H1 (cell line): ENCODE measurements around the gene OXCT2. TPM values are rescaled to one million over a fixed set of nuclear protein-coding genes. Genes with fewer than 3 reads are reported as not detected.

ENCODE experiments used
- CTCF ChIA-PET: fragments of 300-600 bp; sonication (Branson Sonifier 250); formaldehyde crosslinking; loops from one replicate; lab custom pipeline; 2021; ENCODE audit not compliant: partially characterized antibody; lab: Charles Lee
- POLR2A ChIA-PET: fragments of 300-600 bp; sonication (Branson Sonifier 250); formaldehyde crosslinking; loops from one replicate; lab custom pipeline; 2021; ENCODE audit warnings: inconsistent platforms; ENCODE audit not compliant: partially characterized antibody; lab: Charles Lee
- DNase-seq, 2 experiments: peaks; one replicate each; pipeline versions ENCODE4 v3.0.0 to v3.0.0-alpha.2; 2010 to 2022; ENCODE audit warnings: low spot score in 2 of 2, low read depth in 1 of 2, mixed read lengths in 1 of 2
- FAIRE-seq: peaks from 2 replicates; lab custom pipeline; 2011; peaks lifted over from hg19 to GRCh38; lab: Jason Lieb, UNC
- H2AFZ ChIP-seq: 2 replicates; pipeline ENCODE4 v1.8.1; 2012; ENCODE audit warnings: low read length, inconsistent platforms
- H2AK5ac ChIP-seq: 2 replicates; pipeline ENCODE4 v1.6.1; 2013; ENCODE audit warnings: low read depth, low read length
- H2BK120ac ChIP-seq: replicated peaks from 2 replicates; pipeline ENCODE3; 2013; ENCODE audit warnings: low read depth, low read length, inconsistent platforms
- H2BK12ac ChIP-seq: 2 replicates; pipeline ENCODE4 v1.6.1; 2013; ENCODE audit warnings: low read depth, low read length
- H2BK15ac ChIP-seq: 2 replicates; pipeline ENCODE4 v1.6.1; 2013; ENCODE audit warnings: low read length
- H2BK20ac ChIP-seq: 2 replicates; pipeline ENCODE4 v1.6.1; 2013; ENCODE audit warnings: low read length
- H2BK5ac ChIP-seq: 2 replicates; pipeline ENCODE4 v1.6.1; 2013; ENCODE audit warnings: low read depth, low read length
- H3K14ac ChIP-seq: 2 replicates; pipeline ENCODE4 v1.6.1; 2013; ENCODE audit warnings: inconsistent platforms; ENCODE audit not compliant: insufficient read length
- H3K18ac ChIP-seq: 2 replicates; pipeline ENCODE4 v1.6.1; 2013; ENCODE audit warnings: low read length; ENCODE audit errors: extremely low read depth
- H3K23ac ChIP-seq: 2 replicates; pipeline ENCODE4 v1.6.1; 2013; ENCODE audit warnings: inconsistent platforms; ENCODE audit not compliant: insufficient read length
- H3K23me2 ChIP-seq: 2 replicates; pipeline ENCODE4 v1.6.1; 2013; ENCODE audit warnings: low read depth, low read length
- H3K27ac ChIP-seq: 2 replicates; pipeline ENCODE4 v1.6.1; 2011; ENCODE audit warnings: low read depth, low read length, inconsistent platforms
- H3K27me3 ChIP-seq, 4 experiments: replicated peaks in 1 of 4; 1 replicate in 1 of 4; 2 replicates in 3 of 4; pipeline versions ENCODE4 v1.6.1 to v1.8.1; 2011 to 2013; ENCODE audit warnings: low read length in 3 of 4, mild to moderate bottlenecking in 3 of 4, inconsistent platforms in 2 of 4, mixed read lengths in 2 of 4, moderate library complexity in 1 of 4; ENCODE audit not compliant: control insufficient read depth in 3 of 4, insufficient read depth in 3 of 4; ENCODE audit errors: extremely low read depth in 1 of 4
- H3K36me3 ChIP-seq, 4 experiments: 2 replicates each; pipeline versions ENCODE4 v1.6.1 to v1.8.1; 2011 to 2013; ENCODE audit warnings: mild to moderate bottlenecking in 4 of 4, low read length in 3 of 4, moderate library complexity in 2 of 4, control low read depth in 1 of 4, inconsistent platforms in 1 of 4; ENCODE audit not compliant: insufficient read depth in 4 of 4, control insufficient read depth in 2 of 4
- H3K4ac ChIP-seq: replicated peaks from 2 replicates; pipeline ENCODE3; 2013; ENCODE audit warnings: low read length, low read depth, mixed read lengths, inconsistent platforms; ENCODE audit not compliant: insufficient read length
- H3K4me1 ChIP-seq, 4 experiments: replicated peaks in 1 of 4; 1 replicate in 1 of 4; 2 replicates in 3 of 4; pipeline versions ENCODE4 v1.6.1 to v1.8.1; 2011 to 2013; ENCODE audit warnings: low read length in 3 of 4, inconsistent platforms in 2 of 4, mixed read lengths in 1 of 4; ENCODE audit not compliant: insufficient read depth in 4 of 4, control insufficient read depth in 3 of 4
- H3K4me2 ChIP-seq, 2 experiments: 2 replicates each; pipeline versions ENCODE4 v1.6.1 to v1.8.1; 2011 to 2013; ENCODE audit warnings: low read depth in 2 of 2, low read length in 2 of 2, control low read depth in 1 of 2, inconsistent platforms in 1 of 2, mild to moderate bottlenecking in 1 of 2; ENCODE audit not compliant: insufficient read depth in 1 of 2
- H3K4me3 ChIP-seq, 4 experiments: fragments of 200-600, 300-600 bp in 1 of 4; sonication (generic), shearing (Covaris generic), sonication (Bioruptor Twin) in 1 of 4; 2 replicates each; pipeline versions ENCODE4 v1.5.1 to v1.8.1; 2011 to 2016; ENCODE audit warnings: low read length in 4 of 4, low read depth in 3 of 4, control low read depth in 2 of 4, inconsistent platforms in 2 of 4, mild to moderate bottlenecking in 2 of 4, mixed read lengths in 1 of 4, moderate library complexity in 1 of 4; ENCODE audit not compliant: insufficient read depth in 2 of 4; ENCODE audit errors: extremely low read depth in 1 of 4
- H3K56ac ChIP-seq: replicated peaks from 2 replicates; pipeline ENCODE3; 2013; ENCODE audit warnings: low read depth, mild to moderate bottlenecking, mixed read lengths, low read length, inconsistent platforms; ENCODE audit not compliant: insufficient read length
- H3K79me1 ChIP-seq: 2 replicates; pipeline ENCODE4 v1.6.1; 2013; ENCODE audit warnings: low read depth, low read length, control low read depth
- H3K79me2 ChIP-seq, 2 experiments: 2 replicates each; pipeline versions ENCODE4 v1.6.1 to v1.8.1; 2012 to 2013; ENCODE audit warnings: low read length in 2 of 2, mild to moderate bottlenecking in 2 of 2, inconsistent platforms in 1 of 2; ENCODE audit not compliant: insufficient read depth in 2 of 2, control insufficient read depth in 1 of 2
- H3K9ac ChIP-seq, 4 experiments: replicated peaks in 1 of 4; 1 replicate in 1 of 4; 2 replicates in 3 of 4; pipeline versions ENCODE4 v1.6.1 to v1.8.1; 2011 to 2013; ENCODE audit warnings: low read depth in 3 of 4, low read length in 3 of 4, control low read depth in 2 of 4, mild to moderate bottlenecking in 2 of 4, moderate library complexity in 2 of 4, inconsistent platforms in 1 of 4; ENCODE audit errors: extremely low read depth in 1 of 4
- H3K9me3 ChIP-seq, 2 experiments: 2 replicates each; pipeline versions ENCODE4 v1.6.1 to v1.8.1; 2012 to 2013; ENCODE audit warnings: mild to moderate bottlenecking in 2 of 2, moderate library complexity in 2 of 2, control low read depth in 1 of 2, inconsistent platforms in 1 of 2, low read depth in 1 of 2, low read length in 1 of 2, mixed read lengths in 1 of 2; ENCODE audit not compliant: insufficient read depth in 2 of 2
- H4K20me1 ChIP-seq, 2 experiments: replicated peaks in 1 of 2; 2 replicates each; pipeline versions ENCODE3 to v1.8.1; 2011 to 2013; ENCODE audit warnings: inconsistent platforms in 2 of 2, low read length in 2 of 2, mild to moderate bottlenecking in 1 of 2; ENCODE audit not compliant: insufficient read depth in 2 of 2, control insufficient read depth in 1 of 2
- H4K5ac ChIP-seq: 2 replicates; pipeline ENCODE4 v1.6.1; 2013; ENCODE audit warnings: low read length, low read depth, mixed read lengths, inconsistent platforms; ENCODE audit not compliant: insufficient read length
- H4K8ac ChIP-seq: 2 replicates; pipeline ENCODE4 v1.8.0; 2013; ENCODE audit warnings: mild to moderate bottlenecking, moderate library complexity, low read length, inconsistent platforms; ENCODE audit not compliant: insufficient read depth; ENCODE audit errors: extremely low read depth
- H4K91ac ChIP-seq: replicated peaks from 2 replicates; pipeline ENCODE3; 2013; ENCODE audit warnings: low read length, mixed read lengths, inconsistent platforms; ENCODE audit not compliant: insufficient read length
- ASH2L ChIP-seq: fragments of 200-600, 300-600 bp; sonication (generic); IDR thresholded peaks from one replicate; pipeline ENCODE4 v1.7.1; 2017; ENCODE audit warnings: low read length
- ATF3 ChIP-seq: IDR thresholded peaks from 2 replicates; pipeline ENCODE4 v1.6.1; 2011; ENCODE audit warnings: low read depth, mild to moderate bottlenecking, low read length; ENCODE audit not compliant: insufficient read depth
- BACH1 ChIP-seq: IDR thresholded peaks from 2 replicates; pipeline ENCODE4 v1.6.1; 2012; ENCODE audit warnings: low read length, improper control_type of control experiment
- CBX5 ChIP-seq: fragments of 300-800, 300-1000 bp; sonication (generic); IDR thresholded peaks from 2 replicates; pipeline ENCODE4 v1.7.1; 2016; ENCODE audit warnings: antibody characterized with exemption, low read length, low read depth
- CHD1 ChIP-seq: IDR thresholded peaks from 2 replicates; pipeline ENCODE4 v1.6.1; 2012; ENCODE audit warnings: low read depth, low read length, improper control_type of control experiment
- EP300 ChIP-seq, 2 experiments: IDR thresholded peaks; 1 replicate in 1 of 2; 2 replicates in 1 of 2; pipeline ENCODE4 v1.6.1; 2011 to 2012; ENCODE audit warnings: low read depth in 2 of 2, low read length in 2 of 2, mild to moderate bottlenecking in 2 of 2, borderline replicate concordance in 1 of 2, inconsistent platforms in 1 of 2, moderate library complexity in 1 of 2
- JUN ChIP-seq: IDR thresholded peaks from 2 replicates; pipeline ENCODE4 v1.6.1; 2011; ENCODE audit warnings: low read depth, mild to moderate bottlenecking, improper control_type of control experiment, low read length
- KDM4A ChIP-seq: IDR thresholded peaks from one replicate; pipeline ENCODE4 v1.7.1; 2012; ENCODE audit warnings: low read depth, mild to moderate bottlenecking, moderate library complexity, low read length, inconsistent platforms; ENCODE audit not compliant: severe bottlenecking
- RBBP5 ChIP-seq: IDR thresholded peaks from 2 replicates; pipeline ENCODE4 v1.7.1; 2012; ENCODE audit warnings: low read depth, mild to moderate bottlenecking, inconsistent platforms, low read length, moderate library complexity, borderline replicate concordance
- RNF2 ChIP-seq: fragments of 200-900, 300-1000 bp; sonication (generic); IDR thresholded peaks from 2 replicates; pipeline ENCODE4 v1.7.1; 2016; ENCODE audit warnings: borderline replicate concordance, low read depth, mild to moderate bottlenecking, antibody characterized with exemption, low read length; ENCODE audit not compliant: poor library complexity, severe bottlenecking; ENCODE audit errors: missing control alignments
- RXRA ChIP-seq: IDR thresholded peaks from 2 replicates; pipeline ENCODE4 v1.6.1; 2011; ENCODE audit warnings: low read depth, mild to moderate bottlenecking, low read length, moderate library complexity; ENCODE audit not compliant: insufficient read depth
- SRF ChIP-seq: IDR thresholded peaks from 2 replicates; pipeline ENCODE4 v1.6.1; 2011; ENCODE audit warnings: mild to moderate bottlenecking, low read depth, low read length, moderate library complexity
- TBP ChIP-seq: IDR thresholded peaks from 2 replicates; pipeline ENCODE4 v1.6.1; 2011; ENCODE audit warnings: low read depth, low read length, improper control_type of control experiment
- ZNF274 ChIP-seq: IDR thresholded peaks from 2 replicates; pipeline ENCODE4 v1.7.0; 2012; ENCODE audit warnings: low read length, borderline replicate concordance; ENCODE audit errors: extremely low read depth
- WGBS, 2 experiments: shearing (Covaris generic) in 1 of 2; methylation state at CpG; one replicate each; pipeline versions ENCODE4 v1.1.6 to v1.1.7; 2013 to 2015; ENCODE audit warnings: low lambda C conversion rate in 2 of 2, mixed read lengths in 2 of 2, inconsistent platforms in 1 of 2, low coverage in 1 of 2, missing lambda C conversion rate in 1 of 2; ENCODE audit not compliant: insufficient replicate concordance in 2 of 2, insufficient coverage in 1 of 2, insufficient read length in 1 of 2; ENCODE audit errors: extremely low coverage in 1 of 2, missing lambda C conversion rate in 1 of 2; 5-methylcytosine and 5-hydroxymethylcytosine counted together
- polyA plus RNA-seq, 7 experiments: library from polyadenylated mRNA; depleted of rRNA in 3 of 7; stranded (reverse) in 5 of 7; unstranded in 2 of 7; fragments of >200 nt in 5 of 7; fragments of 200-250 nt in 2 of 7; gene quantifications; 1 replicate in 5 of 7; 2 replicates in 1 of 7; 4 replicates in 1 of 7; pipeline versions ENCODE4 v1.2.1 to v1.2.3, GENCODE V29; 2011 to 2013; ENCODE audit warnings: missing spikeins in 2 of 7, mixed read lengths in 2 of 7
- total RNA-seq: library from RNA; stranded (reverse); fragmentation: NEBNext Ultra II Directional; extraction: Animal tissue kit (Norgen Biotek cat#: 25700); gene quantifications from 2 replicates; pipeline ENCODE4 v1.2.1, GENCODE V29; 2021

The OXCT2 gene
- total and polyA plus RNA-seq, 2 of the 8 experiments (the other 6 are each of a cell fraction or from before 2014, with no cell fraction given) = 2.6 to 2.9 TPM

- Histone ChIP-seq H3K18ac (no peak overlapping the region), H2BK20ac (no peak overlapping the region), H2BK15ac (no peak overlapping the region), H3K27me3 (peaks cover 0 to 9% (median 2%) of the 10 kb centered on the region in 4 experiments; a peak in 4 of 7 replicates), H3K27ac (no peak overlapping the region), H3K79me1 (no peaks in the 10 kb centered on the region), H2BK5ac (no peak overlapping the region), H4K5ac (no peak overlapping the region), H3K4me3 (no peak overlapping the region), H3K56ac (no peak overlapping the region), H4K91ac (no peak overlapping the region), H2AFZ (no peak overlapping the region), H4K20me1 (no peaks in the 10 kb centered on the region), H3K4me1 (no peaks in the 10 kb centered on the region), H3K36me3 (no peaks in the 10 kb centered on the region), H3K4me2 (no peak overlapping the region), H4K8ac (no peak overlapping the region), H2BK120ac (no peak overlapping the region), H3K9me3 (no peaks in the 10 kb centered on the region), H3K4ac (no peak overlapping the region), H3K9ac (no peak overlapping the region), H3K23me2 (no peaks in the 10 kb centered on the region), H3K79me2 (no peaks in the 10 kb centered on the region), H3K14ac (no peak overlapping the region), H3K23ac (no peak overlapping the region), H2AK5ac (no peak overlapping the region), H2BK12ac (no peak overlapping the region)
- FAIRE-seq = no peak
- ChIA-PET POLR2A (no interaction called here), CTCF (interaction anchor here (0.6 kb wide), 1 partner anchor 223 kb away, joined by 4 read pairs; no protein-coding TSS in a partner anchor)
- WGBS, 2 experiments = 82% methylated on average over 5 of the region's 7 CpGs; no CpG with 5 or more reads in 1 of the 2 experiments
- DNase-seq = no peak
- TF ChIP-seq TBP = no peak
- TF ChIP-seq CBX5 = no peak
- TF ChIP-seq RBBP5 = no peak
- TF ChIP-seq JUN = no peak
- no peak for TF ChIP-seq ZNF274
- no peak for TF ChIP-seq RXRA
- no peak for TF ChIP-seq ATF3
- TF ChIP-seq ASH2L = no peak
- no peak for TF ChIP-seq SRF
- no peak for TF ChIP-seq KDM4A
- TF ChIP-seq EP300 (IDR thresholded peaks at IDR 0.05; ENCODE audit: borderline replicate concordance in 1 of 2, low read depth in 2 of 2, low read length in 2 of 2) = no peak
- TF ChIP-seq RNF2 = no peak
- no peak for TF ChIP-seq CHD1
- TF ChIP-seq BACH1 = no peak
These were observed 8.0 kb upstream of the OXCT2 start for GRCh38 chr1:39779137-39779536.
